ENCODE measurements around the gene TCL1B. TPM values are rescaled to one million over a fixed set of nuclear protein-coding genes. Genes with fewer than 3 reads are reported as not detected.

The TCL1B gene
- total and polyA plus RNA-seq, 2 of the 8 experiments (the other 6 are each of a cell fraction or from before 2014, with no cell fraction given), result 9.6 to 11.5 TPM

DNA sequence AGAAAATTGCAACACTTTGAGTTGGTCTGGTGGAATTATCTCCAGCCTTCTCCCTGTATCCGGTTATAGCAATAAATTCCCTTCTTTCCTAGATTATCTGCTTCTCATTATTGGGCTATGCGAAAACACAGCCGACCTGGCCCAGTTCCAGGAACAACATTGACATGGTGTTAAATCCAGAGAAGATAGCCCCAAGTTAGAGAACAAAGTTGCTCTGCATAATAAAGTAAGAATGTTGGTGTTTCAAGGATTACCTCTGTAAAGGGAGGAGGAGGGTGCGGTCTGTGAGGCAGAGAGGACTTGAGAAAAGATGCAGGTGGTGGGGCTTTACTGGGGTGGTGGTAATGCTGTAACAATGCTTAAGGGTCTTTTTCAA, 15.6 kb downstream of the TCL1B start (continued):
- TF ChIP-seq, protein P1, sequence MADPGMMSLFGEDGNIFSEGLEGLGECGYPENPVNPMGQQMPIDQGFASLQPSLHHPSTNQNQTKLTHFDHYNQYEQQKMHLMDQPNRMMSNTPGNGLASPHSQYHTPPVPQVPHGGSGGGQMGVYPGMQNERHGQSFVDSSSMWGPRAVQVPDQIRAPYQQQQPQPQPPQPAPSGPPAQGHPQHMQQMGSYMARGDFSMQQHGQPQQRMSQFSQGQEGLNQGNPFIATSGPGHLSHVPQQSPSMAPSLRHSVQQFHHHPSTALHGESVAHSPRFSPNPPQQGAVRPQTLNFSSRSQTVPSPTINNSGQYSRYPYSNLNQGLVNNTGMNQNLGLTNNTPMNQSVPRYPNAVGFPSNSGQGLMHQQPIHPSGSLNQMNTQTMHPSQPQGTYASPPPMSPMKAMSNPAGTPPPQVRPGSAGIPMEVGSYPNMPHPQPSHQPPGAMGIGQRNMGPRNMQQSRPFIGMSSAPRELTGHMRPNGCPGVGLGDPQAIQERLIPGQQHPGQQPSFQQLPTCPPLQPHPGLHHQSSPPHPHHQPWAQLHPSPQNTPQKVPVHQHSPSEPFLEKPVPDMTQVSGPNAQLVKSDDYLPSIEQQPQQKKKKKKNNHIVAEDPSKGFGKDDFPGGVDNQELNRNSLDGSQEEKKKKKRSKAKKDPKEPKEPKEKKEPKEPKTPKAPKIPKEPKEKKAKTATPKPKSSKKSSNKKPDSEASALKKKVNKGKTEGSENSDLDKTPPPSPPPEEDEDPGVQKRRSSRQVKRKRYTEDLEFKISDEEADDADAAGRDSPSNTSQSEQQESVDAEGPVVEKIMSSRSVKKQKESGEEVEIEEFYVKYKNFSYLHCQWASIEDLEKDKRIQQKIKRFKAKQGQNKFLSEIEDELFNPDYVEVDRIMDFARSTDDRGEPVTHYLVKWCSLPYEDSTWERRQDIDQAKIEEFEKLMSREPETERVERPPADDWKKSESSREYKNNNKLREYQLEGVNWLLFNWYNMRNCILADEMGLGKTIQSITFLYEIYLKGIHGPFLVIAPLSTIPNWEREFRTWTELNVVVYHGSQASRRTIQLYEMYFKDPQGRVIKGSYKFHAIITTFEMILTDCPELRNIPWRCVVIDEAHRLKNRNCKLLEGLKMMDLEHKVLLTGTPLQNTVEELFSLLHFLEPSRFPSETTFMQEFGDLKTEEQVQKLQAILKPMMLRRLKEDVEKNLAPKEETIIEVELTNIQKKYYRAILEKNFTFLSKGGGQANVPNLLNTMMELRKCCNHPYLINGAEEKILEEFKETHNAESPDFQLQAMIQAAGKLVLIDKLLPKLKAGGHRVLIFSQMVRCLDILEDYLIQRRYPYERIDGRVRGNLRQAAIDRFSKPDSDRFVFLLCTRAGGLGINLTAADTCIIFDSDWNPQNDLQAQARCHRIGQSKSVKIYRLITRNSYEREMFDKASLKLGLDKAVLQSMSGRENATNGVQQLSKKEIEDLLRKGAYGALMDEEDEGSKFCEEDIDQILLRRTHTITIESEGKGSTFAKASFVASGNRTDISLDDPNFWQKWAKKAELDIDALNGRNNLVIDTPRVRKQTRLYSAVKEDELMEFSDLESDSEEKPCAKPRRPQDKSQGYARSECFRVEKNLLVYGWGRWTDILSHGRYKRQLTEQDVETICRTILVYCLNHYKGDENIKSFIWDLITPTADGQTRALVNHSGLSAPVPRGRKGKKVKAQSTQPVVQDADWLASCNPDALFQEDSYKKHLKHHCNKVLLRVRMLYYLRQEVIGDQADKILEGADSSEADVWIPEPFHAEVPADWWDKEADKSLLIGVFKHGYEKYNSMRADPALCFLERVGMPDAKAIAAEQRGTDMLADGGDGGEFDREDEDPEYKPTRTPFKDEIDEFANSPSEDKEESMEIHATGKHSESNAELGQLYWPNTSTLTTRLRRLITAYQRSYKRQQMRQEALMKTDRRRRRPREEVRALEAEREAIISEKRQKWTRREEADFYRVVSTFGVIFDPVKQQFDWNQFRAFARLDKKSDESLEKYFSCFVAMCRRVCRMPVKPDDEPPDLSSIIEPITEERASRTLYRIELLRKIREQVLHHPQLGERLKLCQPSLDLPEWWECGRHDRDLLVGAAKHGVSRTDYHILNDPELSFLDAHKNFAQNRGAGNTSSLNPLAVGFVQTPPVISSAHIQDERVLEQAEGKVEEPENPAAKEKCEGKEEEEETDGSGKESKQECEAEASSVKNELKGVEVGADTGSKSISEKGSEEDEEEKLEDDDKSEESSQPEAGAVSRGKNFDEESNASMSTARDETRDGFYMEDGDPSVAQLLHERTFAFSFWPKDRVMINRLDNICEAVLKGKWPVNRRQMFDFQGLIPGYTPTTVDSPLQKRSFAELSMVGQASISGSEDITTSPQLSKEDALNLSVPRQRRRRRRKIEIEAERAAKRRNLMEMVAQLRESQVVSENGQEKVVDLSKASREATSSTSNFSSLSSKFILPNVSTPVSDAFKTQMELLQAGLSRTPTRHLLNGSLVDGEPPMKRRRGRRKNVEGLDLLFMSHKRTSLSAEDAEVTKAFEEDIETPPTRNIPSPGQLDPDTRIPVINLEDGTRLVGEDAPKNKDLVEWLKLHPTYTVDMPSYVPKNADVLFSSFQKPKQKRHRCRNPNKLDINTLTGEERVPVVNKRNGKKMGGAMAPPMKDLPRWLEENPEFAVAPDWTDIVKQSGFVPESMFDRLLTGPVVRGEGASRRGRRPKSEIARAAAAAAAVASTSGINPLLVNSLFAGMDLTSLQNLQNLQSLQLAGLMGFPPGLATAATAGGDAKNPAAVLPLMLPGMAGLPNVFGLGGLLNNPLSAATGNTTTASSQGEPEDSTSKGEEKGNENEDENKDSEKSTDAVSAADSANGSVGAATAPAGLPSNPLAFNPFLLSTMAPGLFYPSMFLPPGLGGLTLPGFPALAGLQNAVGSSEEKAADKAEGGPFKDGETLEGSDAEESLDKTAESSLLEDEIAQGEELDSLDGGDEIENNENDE (IDR thresholded peaks at IDR 0.05; ENCODE audit: insufficient replicate concordance, low read length), result no peak
- TF ChIP-seq, protein P2, sequence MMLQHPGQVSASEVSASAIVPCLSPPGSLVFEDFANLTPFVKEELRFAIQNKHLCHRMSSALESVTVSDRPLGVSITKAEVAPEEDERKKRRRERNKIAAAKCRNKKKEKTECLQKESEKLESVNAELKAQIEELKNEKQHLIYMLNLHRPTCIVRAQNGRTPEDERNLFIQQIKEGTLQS (IDR thresholded peaks at IDR 0.05; ENCODE audit: insufficient read depth, low read depth, low read length), result no peak
- TF ChIP-seq, protein P3, sequence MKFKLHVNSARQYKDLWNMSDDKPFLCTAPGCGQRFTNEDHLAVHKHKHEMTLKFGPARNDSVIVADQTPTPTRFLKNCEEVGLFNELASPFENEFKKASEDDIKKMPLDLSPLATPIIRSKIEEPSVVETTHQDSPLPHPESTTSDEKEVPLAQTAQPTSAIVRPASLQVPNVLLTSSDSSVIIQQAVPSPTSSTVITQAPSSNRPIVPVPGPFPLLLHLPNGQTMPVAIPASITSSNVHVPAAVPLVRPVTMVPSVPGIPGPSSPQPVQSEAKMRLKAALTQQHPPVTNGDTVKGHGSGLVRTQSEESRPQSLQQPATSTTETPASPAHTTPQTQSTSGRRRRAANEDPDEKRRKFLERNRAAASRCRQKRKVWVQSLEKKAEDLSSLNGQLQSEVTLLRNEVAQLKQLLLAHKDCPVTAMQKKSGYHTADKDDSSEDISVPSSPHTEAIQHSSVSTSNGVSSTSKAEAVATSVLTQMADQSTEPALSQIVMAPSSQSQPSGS (IDR thresholded peaks at IDR 0.05; ENCODE audit: low read length), result no peak
- TF ChIP-seq KDM5A (IDR thresholded peaks at IDR 0.05; ENCODE audit: low read length) (no peak), RBBP5 (IDR thresholded peaks at IDR 0.05; ENCODE audit: borderline replicate concordance, low read depth, low read length) (no peak), KDM4A (IDR thresholded peaks at IDR 0.05; ENCODE audit: low read depth, low read length, severe bottlenecking) (no peak), TEAD4 (IDR thresholded peaks at IDR 0.05; ENCODE audit: low read depth, low read length) (no peak), SIX5 (IDR thresholded peaks at IDR 0.05; ENCODE audit: low read depth, low read length) (no peak), TCF12 (IDR thresholded peaks at IDR 0.05; ENCODE audit: low read depth, low read length) (no peak), CBX5 (IDR thresholded peaks at IDR 0.05; ENCODE audit: low read depth, low read length) (no peak)
